GM12878 (cell line): ENCODE results near the gene PAQR5. TPM values are rescaled to one million over a fixed set of nuclear protein-coding genes. Genes with fewer than 3 reads are reported as not detected.

ENCODE experiments used
- ATAC-seq: fragments of 200-7000 bp; cut with Tn5 transposase; 3 replicates; pipeline ENCODE4 v1.9.1; 2020; ENCODE audit warnings: mild to moderate bottlenecking, moderate library complexity
- BruUV-seq: library from RNA; stranded (reverse); fragments of 400-500 nt; replicated peaks from 2 replicates; lab custom pipeline; 2021; lab: Mats Ljungman, UMichigan
- CTCF ChIA-PET: fragments of 300-600 bp; sonication (Branson Sonifier 250); formaldehyde crosslinking; extraction: SDS; loops from one replicate; lab custom pipeline; 2021; ENCODE audit warnings: inconsistent platforms; lab: Yijun Ruan, JAX
- POLR2A ChIA-PET: fragments of 350-600 bp; formaldehyde crosslinking; extraction: SDS; loops from one replicate; lab custom pipeline; 2021; ENCODE audit warnings: inconsistent platforms; lab: Charles Lee
- RAD21 ChIA-PET: fragments of 300-600 bp; sonication (Branson Sonifier 250); formaldehyde crosslinking; loops from one replicate; lab custom pipeline; 2023; ENCODE audit warnings: antibody characterized with exemption; ENCODE audit not compliant: unreplicated experiment; lab: Charles Lee
- SMC1A ChIA-PET: fragments of 300-600 bp; sonication (Branson Sonifier 250); formaldehyde crosslinking; loops from one replicate; lab custom pipeline; 2023; ENCODE audit not compliant: unreplicated experiment, uncharacterized antibody; lab: Charles Lee
- DNase-seq: peaks from one replicate; pipeline ENCODE4 v3.0.0-alpha.2; 2011; ENCODE audit warnings: low read depth, low spot score
- FAIRE-seq: peaks from 3 replicates; lab custom pipeline; 2011; peaks lifted over from hg19 to GRCh38; lab: Jason Lieb, UNC
- H2AFZ ChIP-seq: 2 replicates; pipeline ENCODE4 v1.6.0; 2011; ENCODE audit warnings: low read depth, low read length, control low read depth; ENCODE audit not compliant: control insufficient read depth
- H3K27ac ChIP-seq: 2 replicates; pipeline ENCODE4 v1.5.1; 2011; ENCODE audit warnings: control low read depth; ENCODE audit not compliant: control insufficient read depth, insufficient read depth
- H3K27me3 ChIP-seq, 2 experiments: replicated peaks in 1 of 2; 2 replicates each; pipeline versions ENCODE4 v1.6.0 to v1.6.1; 2011; ENCODE audit warnings: low read length in 1 of 2; ENCODE audit not compliant: control insufficient read depth in 2 of 2, insufficient read depth in 2 of 2
- H3K36me3 ChIP-seq, 2 experiments: 2 replicates each; pipeline ENCODE4 v1.5.1; 2011; ENCODE audit warnings: low read length in 1 of 2; ENCODE audit not compliant: control insufficient read depth in 2 of 2, insufficient read depth in 2 of 2
- H3K4me1 ChIP-seq: 2 replicates; pipeline ENCODE4 v1.6.1; 2011; ENCODE audit warnings: mild to moderate bottlenecking, low read length, moderate library complexity, mixed read lengths; ENCODE audit not compliant: control insufficient read depth, insufficient read depth
- H3K4me2 ChIP-seq: 2 replicates; pipeline ENCODE4 v1.6.0; 2011; ENCODE audit warnings: control low read depth; ENCODE audit not compliant: control insufficient read depth, insufficient read depth
- H3K4me3 ChIP-seq: fragments of 200-600 bp; sonication (generic); 2 replicates; pipeline ENCODE4 v1.5.1; 2016
- H3K79me2 ChIP-seq: 2 replicates; pipeline ENCODE4 v1.6.0; 2011; ENCODE audit warnings: low read length; ENCODE audit not compliant: control insufficient read depth, insufficient read depth
- H3K9ac ChIP-seq: 2 replicates; pipeline ENCODE4 v1.8.0; 2011; ENCODE audit warnings: low read length, control low read depth, mixed read lengths; ENCODE audit not compliant: control insufficient read depth, insufficient read depth
- H3K9me3 ChIP-seq: replicated peaks from 3 replicates; pipeline ENCODE4 v1.5.1; 2011; ENCODE audit warnings: mild to moderate bottlenecking, low read length; ENCODE audit not compliant: control insufficient read depth, insufficient read depth
- H4K20me1 ChIP-seq: 2 replicates; pipeline ENCODE4 v1.6.0; 2011; ENCODE audit not compliant: control insufficient read depth, insufficient read depth
- ATF3 ChIP-seq: IDR thresholded peaks from 2 replicates; pipeline ENCODE4 v1.6.1; 2011; ENCODE audit warnings: low read depth, mild to moderate bottlenecking, low read length, moderate library complexity, borderline replicate concordance; ENCODE audit errors: extremely low read depth
- FOS ChIP-seq: IDR thresholded peaks from 3 replicates; pipeline ENCODE4 v1.6.1; 2011; ENCODE audit warnings: borderline replicate concordance; ENCODE audit not compliant: insufficient read length; ENCODE audit errors: extremely low read depth
- HCFC1 ChIP-seq: fragments of 150-350 bp; IDR thresholded peaks from 2 replicates; pipeline ENCODE4 v1.6.1; 2014; ENCODE audit warnings: low read length
- PBX3 ChIP-seq: IDR thresholded peaks from 2 replicates; pipeline ENCODE4 v1.6.1; 2011; ENCODE audit warnings: mild to moderate bottlenecking, low read depth, low read length, moderate library complexity; ENCODE audit not compliant: insufficient replicate concordance
- SMAD1 ChIP-seq: fragments of 450-650 bp; IDR thresholded peaks from 2 replicates; pipeline ENCODE4 v1.6.1; 2018; ENCODE audit warnings: mild to moderate bottlenecking, low read depth; ENCODE audit not compliant: partially characterized antibody
- STAT1 ChIP-seq: fragments of 450-650 bp; conservative IDR thresholded peaks from 2 replicates; pipeline ENCODE4 v1.6.1; 2014; ENCODE audit warnings: antibody characterized with exemption, mild to moderate bottlenecking
- YBX1 ChIP-seq: fragments of 450-650 bp; IDR thresholded peaks from 2 replicates; pipeline ENCODE4 v1.6.1; 2016; ENCODE audit warnings: antibody characterized with exemption
- WGBS: methylation state at CpG from one replicate; pipeline ENCODE4 v1.1.6; 2016; ENCODE audit warnings: low lambda C conversion rate; ENCODE audit not compliant: insufficient replicate concordance, insufficient coverage; ENCODE audit errors: missing lambda C conversion rate; 5-methylcytosine and 5-hydroxymethylcytosine counted together
- in situ Hi-C: fragments of 300-500 bp; cut with MboI; formaldehyde crosslinking; loops from 9 replicates; pipeline ENCODE4 v1.14.3; 2018; ENCODE audit warnings: mixed read lengths
- intact Hi-C: fragments of 100-400 bp; cut with micrococcal nuclease; formaldehyde crosslinking; loops from one replicate; pipeline ENCODE4 v1.14.2; 2022; ENCODE audit not compliant: unreplicated experiment
- polyA plus RNA-seq, 11 experiments: library from polyadenylated mRNA; depleted of rRNA in 4 of 11; unstranded in 6 of 11; stranded (reverse) in 5 of 11; fragments of >200 nt; fragmentation: Nextera tagmentation in 4 of 11; fragmentation: Illumina TruSeq in 1 of 11; extraction: Ambion mirVana in 4 of 11; extraction: Trizol in 1 of 11; gene quantifications; 1 replicate in 1 of 11; 2 replicates in 10 of 11; pipeline versions ENCODE4 v1.2.1 to v1.2.3, GENCODE V29; 2011 to 2016; ENCODE audit warnings: inconsistent platforms in 2 of 11, missing spikeins in 2 of 11, low read depth in 1 of 11
- total RNA-seq, 4 experiments: library from RNA; depleted of rRNA in 3 of 4; stranded (reverse); fragments of >200 nt in 3 of 4; fragmentation: Illumina TruSeq in 1 of 4; extraction: Trizol in 1 of 4; gene quantifications; 2 replicates each; pipeline versions ENCODE4 v1.2.1 to v1.2.3, GENCODE V29; 2013 to 2021

The PAQR5 gene
- total and polyA plus RNA-seq, 10 of the 15 experiments (the other 5 are each of a cell fraction or from before 2014, with no cell fraction given) = 0.02 to 0.03 TPM; not detected in 8

- TF ChIP-seq PBX3 (no peak), YBX1 (no peak)
These were observed 16.0 kb downstream of the PAQR5 start (continued) for GRCh38 chr15:69314736-69315135.

GRCh38 chr15:69315402-69316110, 16.8 kb downstream of the PAQR5 start:
- no peaks in the 10 kb centered on the region for H3K4me1 ChIP-seq
- H3K9me3 ChIP-seq = no peaks in the 10 kb centered on the region
- no peaks in the 10 kb centered on the region for H3K79me2 ChIP-seq
- no peak for FAIRE-seq
- H4K20me1 ChIP-seq = no peaks in the 10 kb centered on the region
- peaks cover 0 to 4% of the 10 kb centered on the region in 2 experiments; a peak in 1 of 4 replicates for H3K27me3 ChIP-seq
- no peak for ATAC-seq
- SMC1A ChIA-PET = no interaction called here
- in situ Hi-C loops (no loop called here), intact Hi-C loops (no loop called here)
- no peak overlapping the region for H3K4me3 ChIP-seq
- no peaks in the 10 kb centered on the region for H3K36me3 ChIP-seq
- H3K4me2 ChIP-seq = no peak overlapping the region
- H2AFZ ChIP-seq = no peak overlapping the region
- no peak for DNase-seq
- RAD21 ChIA-PET = no interaction called here
- 17% methylated on average over 9 of the region's 9 CpGs for WGBS
- CTCF ChIA-PET = no interaction called here
- H3K27ac ChIP-seq = no peak overlapping the region
- POLR2A ChIA-PET = no interaction called here
- TF ChIP-seq FOS (no peak), HCFC1 (no peak), ATF3 (no peak), STAT1 (no peak), SMAD1 (no peak)
- no peak overlapping the region for H3K9ac ChIP-seq
- BruUV-seq = no TSS peak
